Mesothelial cell of epicardium (in vitro differentiated cells): ENCODE results near the gene CCDC40. TPM values are rescaled to one million over a fixed set of nuclear protein-coding genes. Genes with fewer than 3 reads are reported as not detected.
A peak's percentile ranks its signal among the peaks of the same experiment; 100 is the strongest.

Experiments used
- DNase-seq, 2 experiments: peaks; one replicate each; pipeline ENCODE4 v3.0.0; 2021; ENCODE audit warnings: low spot score in 2 of 2; ENCODE audit not compliant: unreplicated experiment in 2 of 2
- H3K27ac Mint-ChIP-seq: 2 replicates; pipeline ENCODE4 v1.8.0; 2021; ENCODE audit warnings: mixed read lengths
- H3K27me3 Mint-ChIP-seq: 2 replicates; pipeline ENCODE4 v1.8.0; 2021; ENCODE audit warnings: low read depth, mixed read lengths
- H3K36me3 Mint-ChIP-seq: 2 replicates; pipeline ENCODE4 v1.8.0; 2021; ENCODE audit warnings: mixed read lengths
- H3K4me1 Mint-ChIP-seq: 2 replicates; pipeline ENCODE4 v1.8.0; 2021; ENCODE audit warnings: mixed read lengths
- H3K4me3 Mint-ChIP-seq: 2 replicates; pipeline ENCODE4 v1.8.0; 2021; ENCODE audit warnings: mild to moderate bottlenecking, moderate library complexity, mixed read lengths
- H3K9me3 Mint-ChIP-seq: 2 replicates; pipeline ENCODE4 v1.8.0; 2021; ENCODE audit warnings: mixed read lengths
- total RNA-seq: library from RNA; stranded (reverse); gene quantifications from 3 replicates; pipeline ENCODE4 v1.2.1, GENCODE V29; 2021
- TF ChIP-seq, protein P1 (sequence below): fragments of 200-600 bp; sonication (generic); IDR thresholded peaks from one replicate; pipeline ENCODE4 v1.5.0; 2021; ENCODE audit warnings: antibody characterized with exemption; ENCODE audit not compliant: unreplicated experiment

CCDC40 gene
- total RNA-seq, 1 donor from 2014 or later: 23.5 TPM

GRCh38 chr17:79990051-79990592, 46.3 kb upstream of the CCDC40 start:
- no peaks in the 10 kb centered on the region for H3K9me3 Mint-ChIP-seq
- no peak for DNase-seq
- H3K4me3 Mint-ChIP-seq: no peak overlapping the region
- peaks cover 64% of the 10 kb centered on the region for H3K4me1 Mint-ChIP-seq
- H3K27me3 Mint-ChIP-seq: no peaks in the 10 kb centered on the region
- TF ChIP-seq, protein P1, sequence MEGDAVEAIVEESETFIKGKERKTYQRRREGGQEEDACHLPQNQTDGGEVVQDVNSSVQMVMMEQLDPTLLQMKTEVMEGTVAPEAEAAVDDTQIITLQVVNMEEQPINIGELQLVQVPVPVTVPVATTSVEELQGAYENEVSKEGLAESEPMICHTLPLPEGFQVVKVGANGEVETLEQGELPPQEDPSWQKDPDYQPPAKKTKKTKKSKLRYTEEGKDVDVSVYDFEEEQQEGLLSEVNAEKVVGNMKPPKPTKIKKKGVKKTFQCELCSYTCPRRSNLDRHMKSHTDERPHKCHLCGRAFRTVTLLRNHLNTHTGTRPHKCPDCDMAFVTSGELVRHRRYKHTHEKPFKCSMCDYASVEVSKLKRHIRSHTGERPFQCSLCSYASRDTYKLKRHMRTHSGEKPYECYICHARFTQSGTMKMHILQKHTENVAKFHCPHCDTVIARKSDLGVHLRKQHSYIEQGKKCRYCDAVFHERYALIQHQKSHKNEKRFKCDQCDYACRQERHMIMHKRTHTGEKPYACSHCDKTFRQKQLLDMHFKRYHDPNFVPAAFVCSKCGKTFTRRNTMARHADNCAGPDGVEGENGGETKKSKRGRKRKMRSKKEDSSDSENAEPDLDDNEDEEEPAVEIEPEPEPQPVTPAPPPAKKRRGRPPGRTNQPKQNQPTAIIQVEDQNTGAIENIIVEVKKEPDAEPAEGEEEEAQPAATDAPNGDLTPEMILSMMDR: no peak
- no peaks in the 10 kb centered on the region for H3K36me3 Mint-ChIP-seq
- peak overlapping the region; percentile 17 for H3K27ac Mint-ChIP-seq

DNA sequence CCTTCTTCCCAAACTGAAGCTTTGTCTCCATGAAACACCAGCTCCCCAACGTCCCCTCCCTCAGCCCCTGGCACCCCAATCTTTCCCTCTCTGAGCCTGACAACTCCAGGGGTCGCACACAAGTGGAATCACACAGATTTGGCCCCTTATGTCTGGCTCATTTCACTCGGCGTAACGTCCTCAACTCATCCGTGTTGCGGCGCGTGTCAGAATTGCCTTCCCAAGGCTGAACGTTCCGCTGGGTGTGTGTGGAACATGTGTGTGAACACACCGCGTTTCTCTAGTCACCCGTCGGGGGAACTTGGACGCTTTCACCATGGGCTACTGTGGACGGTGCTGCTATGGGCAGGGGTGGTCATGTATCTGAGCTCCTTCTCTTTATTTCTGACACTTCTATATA, 45.7 kb upstream of the CCDC40 start:
- Mint-ChIP-seq H3K27me3 (no peaks in the 10 kb centered on the region), H3K9me3 (no peaks in the 10 kb centered on the region), H3K4me3 (peak overlapping the region; percentile 47), H3K27ac (peak overlapping the region; percentile 17), H3K4me1 (peaks cover 64% of the 10 kb centered on the region), H3K36me3 (no peaks in the 10 kb centered on the region)
- no peak for DNase-seq
- TF ChIP-seq, protein P1: no peak

DNA sequence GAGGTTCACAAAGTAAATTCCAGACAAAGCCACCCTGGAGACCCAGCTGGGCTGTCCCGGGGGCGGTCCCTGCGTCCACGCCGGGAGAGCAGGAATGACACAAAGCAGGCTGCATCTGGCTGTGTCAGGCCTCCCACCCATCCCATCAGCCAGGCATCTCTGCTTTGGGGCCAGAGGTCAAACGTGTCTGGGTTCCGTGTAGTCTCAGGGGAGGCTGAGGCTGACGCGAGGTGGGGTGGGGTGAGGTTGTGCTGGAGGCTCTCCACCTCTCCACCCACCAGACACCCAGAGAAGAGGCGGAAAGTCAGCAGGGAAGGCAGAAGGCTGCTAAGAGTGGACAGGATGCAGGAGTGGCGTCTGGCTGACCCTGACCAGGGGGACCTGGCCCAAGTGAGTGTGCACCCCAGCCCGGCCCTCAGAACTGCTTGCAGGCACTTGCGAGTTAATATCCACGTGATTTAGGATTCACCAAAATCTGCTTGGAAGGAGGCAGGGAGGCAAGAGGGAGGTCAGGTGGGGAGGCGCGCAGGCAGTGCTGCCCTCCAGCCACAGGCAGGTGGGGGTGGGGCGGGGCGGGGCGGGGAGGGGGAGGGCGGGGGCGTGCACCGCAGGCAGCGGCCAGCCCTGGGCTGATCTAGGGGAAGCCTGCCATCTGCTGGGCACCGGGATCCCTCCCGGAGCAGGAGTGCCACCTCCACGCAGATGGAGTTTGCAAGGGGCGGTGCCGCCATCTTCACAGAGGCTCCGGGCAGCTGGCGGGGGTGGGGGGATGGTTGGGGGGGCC, 45.1 kb upstream of the CCDC40 start:
- Mint-ChIP-seq H3K27me3 (no peaks in the 10 kb centered on the region), H3K4me3 (peak overlapping the region; percentile 47), H3K36me3 (no peaks in the 10 kb centered on the region), H3K4me1 (peaks cover 64% of the 10 kb centered on the region), H3K9me3 (no peaks in the 10 kb centered on the region), H3K27ac (peak overlapping the region; percentile 17)
- TF ChIP-seq, protein P1: peak; percentile 31
- DNase-seq: peak; percentile 52 to 79

- no peak for DNase-seq
- H3K27ac Mint-ChIP-seq: peak overlapping the region; percentile 84
- no peaks in the 10 kb centered on the region for H3K9me3 Mint-ChIP-seq
- H3K4me1 Mint-ChIP-seq: peaks cover 62% of the 10 kb centered on the region
- H3K36me3 Mint-ChIP-seq: peaks cover 2% of the 10 kb centered on the region
- peak overlapping the region; percentile 57 for H3K4me3 Mint-ChIP-seq
- TF ChIP-seq, protein P1: no peak
- H3K27me3 Mint-ChIP-seq: no peaks in the 10 kb centered on the region
These were observed 44.4 kb upstream of the CCDC40 start for GRCh38 chr17:79991924-79992648.

GRCh38 chr17:79992649-79993389, 43.6 kb upstream of the CCDC40 start:
- TF ChIP-seq, protein P1: no peak
- Mint-ChIP-seq H3K4me1 (peaks cover 56% of the 10 kb centered on the region), H3K27ac (peak overlapping the region; percentile 84), H3K36me3 (peaks cover 2% of the 10 kb centered on the region), H3K4me3 (peak overlapping the region; percentile 57), H3K27me3 (no peaks in the 10 kb centered on the region), H3K9me3 (no peaks in the 10 kb centered on the region)
- DNase-seq: no peak
